Measurements from ENCODE around the gene GPR78.

DNA sequence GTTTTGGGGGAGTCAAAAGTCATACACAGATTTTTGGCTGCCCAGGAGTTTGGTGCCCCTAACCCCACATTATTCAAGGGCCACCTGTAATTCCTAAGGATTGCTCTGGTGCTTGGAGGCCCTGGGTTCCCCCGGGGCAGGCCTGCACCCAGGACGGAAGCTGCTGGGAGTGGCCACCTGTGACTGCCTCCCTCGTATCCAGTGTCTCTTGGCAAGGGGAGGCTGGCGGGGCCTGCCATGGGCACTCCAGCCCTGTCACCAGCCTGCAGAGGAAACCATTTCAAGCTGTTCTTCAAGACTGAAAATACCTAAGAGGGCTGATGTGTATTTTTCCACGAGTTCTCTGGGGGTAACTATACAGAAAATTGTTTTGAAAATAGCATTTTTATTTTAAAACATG lies 24.5 kb upstream of the GPR78 start:
- TF ChIP-seq, protein P1, sequence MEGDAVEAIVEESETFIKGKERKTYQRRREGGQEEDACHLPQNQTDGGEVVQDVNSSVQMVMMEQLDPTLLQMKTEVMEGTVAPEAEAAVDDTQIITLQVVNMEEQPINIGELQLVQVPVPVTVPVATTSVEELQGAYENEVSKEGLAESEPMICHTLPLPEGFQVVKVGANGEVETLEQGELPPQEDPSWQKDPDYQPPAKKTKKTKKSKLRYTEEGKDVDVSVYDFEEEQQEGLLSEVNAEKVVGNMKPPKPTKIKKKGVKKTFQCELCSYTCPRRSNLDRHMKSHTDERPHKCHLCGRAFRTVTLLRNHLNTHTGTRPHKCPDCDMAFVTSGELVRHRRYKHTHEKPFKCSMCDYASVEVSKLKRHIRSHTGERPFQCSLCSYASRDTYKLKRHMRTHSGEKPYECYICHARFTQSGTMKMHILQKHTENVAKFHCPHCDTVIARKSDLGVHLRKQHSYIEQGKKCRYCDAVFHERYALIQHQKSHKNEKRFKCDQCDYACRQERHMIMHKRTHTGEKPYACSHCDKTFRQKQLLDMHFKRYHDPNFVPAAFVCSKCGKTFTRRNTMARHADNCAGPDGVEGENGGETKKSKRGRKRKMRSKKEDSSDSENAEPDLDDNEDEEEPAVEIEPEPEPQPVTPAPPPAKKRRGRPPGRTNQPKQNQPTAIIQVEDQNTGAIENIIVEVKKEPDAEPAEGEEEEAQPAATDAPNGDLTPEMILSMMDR (conservative IDR thresholded peaks at IDR 0.05; ENCODE audit: low read depth, low read length), result no peak
- TF ChIP-seq RAD21 (IDR thresholded peaks at IDR 0.05; ENCODE audit: low read length), result no peak
- no peak for TF ChIP-seq MXI1 (IDR thresholded peaks at IDR 0.05; ENCODE audit: borderline replicate concordance, low read depth, low read length)
- TF ChIP-seq POLR2A (IDR thresholded peaks at IDR 0.05; ENCODE audit: low read depth, low read length), result no peak

Measured in IMR-90 (cell line).